Stimulated activated CD8-positive, alpha-beta memory T cell treated with anti-CD3 and anti-CD28 coated beads, Interleukin-2, amount 100 ng/mL, for 1 hour (primary cell): ENCODE data around the gene STAG1.
A peak's percentile ranks its signal among the peaks of the same experiment; 100 is the strongest.
"Not testable (repeated sequence)": the region's sequence is repeated elsewhere in the genome, so short reads cannot be mapped to it uniquely, and the experiment has no call there.

Experiments used
- DNase-seq, 2 donors: peaks; one replicate each; pipeline ENCODE4 v3.0.0-alpha.2; 2020; ENCODE audit warnings: low read depth in 2 of 2

The STAG1 gene

DNA sequence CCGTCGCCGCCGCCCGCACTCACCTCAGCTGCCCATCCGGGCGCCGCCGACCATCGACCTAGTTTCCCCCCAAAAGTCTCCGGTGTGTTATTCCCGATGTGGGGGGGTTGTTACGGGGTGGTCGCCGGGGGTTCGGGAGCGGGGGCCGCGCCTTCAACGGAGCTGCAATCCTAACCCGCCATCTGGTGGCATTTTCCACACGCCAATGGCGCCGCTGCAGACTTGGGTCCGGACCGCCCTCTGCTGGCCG, at the start of gene STAG1:
STAG1 (minus strand) TSS at position 207 of the 250 bp plus-strand sequence. CDS start 121,480 bp downstream, outside the sequence.
- DNase-seq, result no peak

- not testable (repeated sequence) for DNase-seq
Measured at GRCh38 chr3:136801146-136801545, 49.0 kb upstream of the STAG1 start.

GRCh38 chr3:136792556-136793330, 40.6 kb upstream of the STAG1 start:
- DNase-seq, result no peak

DNA sequence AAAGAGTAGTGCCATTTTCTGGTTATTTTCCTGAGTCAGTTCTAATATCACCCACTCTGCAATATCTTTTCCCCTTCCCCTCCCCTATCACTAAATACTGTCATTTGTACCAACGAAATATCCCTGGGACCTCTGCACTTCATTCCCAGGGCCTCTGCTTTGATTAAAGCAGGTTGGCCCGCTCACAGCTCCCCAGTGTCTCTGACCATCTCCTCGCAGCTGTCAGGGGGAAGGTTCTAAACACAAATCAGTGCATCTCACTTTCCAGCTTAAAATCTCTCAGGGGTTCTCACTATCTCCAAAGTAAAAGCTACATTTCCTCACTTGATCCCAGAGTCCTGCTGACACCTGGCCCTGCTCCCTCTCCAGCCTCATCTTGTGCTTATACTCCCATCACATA, 38.6 kb upstream of the STAG1 start:
- no peak for DNase-seq

DNA sequence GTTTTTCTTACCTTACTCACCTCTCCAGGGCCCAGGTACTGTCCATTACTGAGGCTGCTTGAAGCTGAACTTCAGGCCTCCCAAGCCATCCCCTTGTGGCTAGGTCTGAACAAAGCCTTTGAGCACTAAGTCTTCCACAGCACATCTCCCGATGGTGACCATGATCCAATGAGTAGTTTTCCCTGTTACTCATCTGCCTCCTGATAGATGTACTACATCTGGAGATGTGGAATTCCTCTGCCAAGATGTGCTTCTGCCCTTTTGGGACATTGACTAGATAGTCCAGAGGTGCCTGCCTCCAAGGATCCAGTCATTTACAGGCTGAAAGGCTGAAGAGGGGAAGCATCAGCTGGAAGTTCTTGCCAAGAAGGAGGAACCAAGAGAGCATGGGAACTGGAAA, 37.8 kb upstream of the STAG1 start:
- no peak for DNase-seq

DNA sequence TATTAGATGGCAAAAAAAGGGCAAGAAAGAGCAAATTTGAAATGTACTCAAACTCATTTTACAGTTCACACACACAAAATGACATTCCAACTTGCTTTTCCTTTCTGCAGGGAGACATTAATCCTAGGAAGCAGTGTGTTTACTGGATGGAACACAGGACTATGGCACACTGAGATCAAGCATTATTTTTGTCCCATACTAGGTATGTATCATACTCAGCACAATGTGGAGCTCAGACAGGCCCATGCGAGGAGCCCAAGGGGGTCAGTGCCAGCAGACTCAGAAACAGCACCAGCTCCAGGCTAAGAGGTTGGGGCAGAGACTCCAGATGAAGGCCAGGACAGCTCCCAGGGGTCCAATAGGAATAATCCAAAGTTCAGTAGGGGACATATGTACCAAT, 36.0 kb upstream of the STAG1 start:
- DNase-seq, result no peak

DNA sequence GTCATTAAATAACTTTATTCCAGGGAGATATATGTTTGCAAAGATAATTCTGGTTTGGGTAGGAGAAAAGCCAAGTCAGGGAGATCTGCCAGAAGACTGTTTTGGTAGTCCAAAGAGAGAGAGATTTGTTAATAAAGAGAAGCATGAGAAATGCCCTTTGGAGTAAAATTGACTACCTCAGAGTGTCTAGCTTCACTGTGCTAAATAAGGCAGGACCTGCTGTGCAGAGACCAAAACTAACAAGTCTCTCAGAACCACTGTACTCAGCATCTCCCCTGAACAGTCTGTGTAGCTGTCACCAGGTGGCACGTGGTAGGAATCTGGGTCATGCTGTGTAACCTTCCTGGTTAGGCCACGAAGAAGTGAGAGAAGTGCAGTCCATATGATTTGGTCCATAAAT, 35.2 kb upstream of the STAG1 start:
- DNase-seq, result peak in 1 of 2 donors; percentile 0

DNA sequence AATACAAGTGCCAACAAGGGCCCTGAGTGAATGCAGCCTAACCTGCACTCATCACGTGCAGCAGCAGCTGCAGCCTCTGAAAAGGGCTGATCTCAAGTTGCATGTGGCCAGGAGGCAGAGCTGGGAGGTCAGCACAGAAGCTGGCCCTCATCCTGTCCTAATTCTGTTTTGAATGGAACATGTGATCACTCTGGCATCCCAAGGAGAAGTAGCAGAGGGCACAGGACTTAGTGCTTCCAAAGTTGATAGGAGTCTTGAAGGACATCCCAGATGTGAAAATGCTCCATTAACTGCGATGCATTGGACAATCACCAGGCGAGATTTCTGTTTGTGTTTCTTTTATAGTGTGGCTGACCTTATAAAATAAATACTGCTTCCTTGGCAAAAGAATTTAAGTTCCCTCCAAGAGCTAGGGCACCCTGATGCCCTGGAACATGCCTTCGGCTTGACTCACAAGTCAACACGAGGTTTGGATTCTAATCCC, 31.6 kb upstream of the STAG1 start:
- no peak for DNase-seq

DNA sequence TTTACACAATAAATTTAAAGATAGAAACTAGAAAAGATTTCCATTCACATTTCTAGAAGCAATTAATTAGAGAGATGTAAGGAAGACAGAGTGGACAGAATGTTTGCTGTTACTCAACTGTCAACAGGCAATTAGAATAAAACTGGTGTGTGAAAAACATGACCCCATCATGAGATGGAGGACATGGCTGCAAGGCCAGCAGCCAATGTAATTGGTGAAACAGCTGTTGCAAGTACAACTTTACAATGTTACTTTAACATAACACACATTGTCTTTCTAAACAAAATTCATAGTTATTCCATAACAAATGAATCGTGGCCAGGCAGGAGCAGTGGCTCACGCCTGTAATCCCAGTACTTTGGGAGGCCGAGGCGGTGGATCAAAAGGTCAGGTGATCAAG, 28.6 kb upstream of the STAG1 start:
- no peak for DNase-seq

GRCh38 chr3:136778865-136779264, 26.7 kb upstream of the STAG1 start:
- no peak for DNase-seq

GRCh38 chr3:136772709-136773108, 20.5 kb upstream of the STAG1 start:
- no peak for DNase-seq

DNA sequence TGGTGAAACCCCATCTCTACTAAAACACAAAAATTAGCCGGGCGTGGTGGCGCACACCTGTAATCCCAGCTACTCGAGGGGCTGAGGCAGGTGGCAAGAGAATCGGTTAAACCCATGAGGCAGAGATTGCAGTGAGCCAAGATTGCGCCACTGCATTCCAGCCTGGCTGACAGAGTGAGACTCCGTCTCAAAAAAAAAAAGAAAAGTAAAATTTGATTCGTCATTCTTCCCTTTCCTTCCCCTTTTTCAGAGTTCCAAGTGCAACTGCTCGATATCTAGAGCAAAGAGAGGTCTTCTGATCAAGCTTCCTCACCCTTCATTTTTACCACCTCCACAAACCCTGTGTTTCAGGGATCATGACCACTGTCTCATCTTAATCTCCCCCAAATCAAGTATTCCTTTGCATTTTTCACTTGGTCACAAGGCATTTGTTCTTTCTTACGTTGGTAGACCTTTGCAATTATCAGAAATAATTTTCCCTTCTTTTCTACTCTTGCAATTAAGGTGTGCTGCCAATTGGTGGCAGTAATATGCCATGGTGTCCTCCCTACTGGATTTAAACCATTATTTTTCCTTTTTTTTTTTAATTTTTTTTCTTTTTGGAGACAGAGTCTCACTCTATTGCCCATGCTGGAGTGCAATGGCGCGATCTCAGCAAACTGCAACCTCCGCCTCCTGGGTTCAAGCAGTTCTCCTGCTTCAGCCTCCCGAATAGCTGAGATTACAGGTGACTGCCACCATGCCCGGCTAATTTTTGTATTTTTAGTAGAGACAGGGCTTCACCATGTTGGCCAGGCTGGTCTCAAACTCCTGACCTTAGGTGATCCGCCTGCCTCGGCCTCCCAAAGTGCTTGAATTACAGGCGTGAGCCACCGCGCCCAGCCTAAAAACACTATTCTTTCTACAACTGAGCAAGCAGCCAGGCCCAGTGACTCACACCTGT, 6.3 kb upstream of the STAG1 start:
- not testable (repeated sequence) for DNase-seq

DNA sequence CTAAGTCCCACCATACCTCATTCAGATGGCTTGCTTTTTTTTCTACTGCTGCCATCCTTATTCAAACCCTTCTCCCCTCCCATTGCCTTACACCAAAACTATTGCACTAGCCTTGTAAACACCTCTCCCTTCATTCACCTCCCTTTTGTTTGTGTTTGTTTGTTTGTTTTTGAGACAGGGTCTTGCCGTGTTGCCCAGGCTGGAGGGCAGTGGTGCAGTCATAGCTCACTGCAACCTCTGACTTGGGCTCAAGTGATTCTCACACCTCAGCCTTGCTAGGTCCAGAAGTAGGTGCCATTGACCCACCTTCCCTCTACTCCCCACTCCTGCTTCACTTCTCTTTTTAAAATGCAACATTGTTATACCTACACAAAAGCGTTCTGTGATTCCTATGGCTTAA, 3.0 kb upstream of the STAG1 start:
- DNase-seq, result no peak

DNA sequence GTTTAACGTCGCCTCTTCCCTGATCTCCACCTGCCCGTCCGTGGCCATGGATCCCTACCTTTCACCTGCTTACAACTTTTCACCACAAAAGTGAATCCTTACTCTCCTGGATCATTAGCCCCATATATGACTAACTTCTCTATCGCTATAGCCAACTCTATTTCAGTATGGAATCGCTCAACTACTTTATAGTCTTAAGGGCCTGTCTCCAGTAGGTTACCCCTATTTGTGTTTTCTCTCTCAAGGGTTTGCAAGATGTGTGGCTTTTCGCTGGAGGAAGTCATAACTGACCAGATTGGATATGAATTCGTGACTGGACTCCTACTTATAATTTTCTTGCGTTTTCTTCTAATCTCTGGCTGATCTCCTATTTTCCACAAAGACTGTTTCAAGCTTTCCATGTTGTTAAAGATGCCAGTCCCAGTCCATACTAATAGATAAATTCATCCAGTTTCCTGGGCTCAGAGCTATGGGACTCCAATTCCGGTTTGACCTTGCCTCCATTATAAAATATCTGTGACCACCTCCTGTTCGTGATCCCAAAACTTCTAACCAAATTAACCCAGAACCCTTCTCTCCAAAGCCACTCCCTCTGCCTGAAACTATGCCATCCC, 1.3 kb upstream of the STAG1 start:
- no peak for DNase-seq

- peak; percentile 98 to 99 for DNase-seq
Measured at GRCh38 chr3:136752422-136753325, 496 bp upstream of the STAG1 start.

- DNase-seq, result peak; percentile 22 to 31
Measured at GRCh38 chr3:136751316-136752171, 634 bp downstream of the STAG1 start.

- DNase-seq, result no peak
Measured at GRCh38 chr3:136750897-136751315, 1.3 kb downstream of the STAG1 start.

- DNase-seq, result no peak
Measured at GRCh38 chr3:136750209-136750896, 1.8 kb downstream of the STAG1 start.

DNA sequence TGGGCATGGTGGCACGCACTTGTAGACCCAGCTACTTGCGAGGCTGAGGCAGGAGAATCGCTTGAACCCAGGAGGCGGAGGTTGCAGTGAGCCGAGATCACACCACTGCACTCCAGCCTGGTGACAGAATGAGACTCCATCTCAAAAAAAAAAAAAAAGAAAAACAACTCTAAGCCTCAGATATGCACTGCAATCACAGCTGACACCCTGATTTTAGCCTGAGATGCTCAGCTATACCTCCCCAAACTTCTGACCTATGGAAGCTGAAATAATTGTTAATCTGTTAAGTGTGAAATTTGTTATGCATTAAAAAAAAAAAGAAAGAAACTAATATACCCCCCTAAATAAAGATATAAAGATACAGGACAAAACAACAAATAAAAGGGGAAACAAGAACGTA, 2.6 kb downstream of the STAG1 start:
- not testable (repeated sequence) for DNase-seq

DNA sequence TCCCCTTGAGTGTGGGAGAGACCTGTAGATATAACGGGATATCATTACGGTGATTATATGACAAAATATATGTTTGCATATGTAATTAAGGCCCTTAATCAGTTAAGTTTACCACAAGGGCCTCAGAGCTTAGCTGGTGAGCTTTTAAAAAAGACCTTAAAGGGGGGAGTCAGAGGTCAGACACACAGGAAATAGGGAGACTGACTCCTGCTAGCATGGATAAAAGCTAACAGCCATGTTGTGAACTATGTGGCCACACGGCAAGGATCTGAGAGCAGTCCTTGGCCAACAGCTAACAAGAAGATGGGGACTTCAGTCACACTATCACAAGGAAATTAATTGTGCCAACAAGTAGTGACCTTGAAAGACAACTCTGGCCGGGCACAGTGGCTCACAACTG, 3.1 kb downstream of the STAG1 start:
- DNase-seq, result no peak
